OCI-LY1 (cell line): ENCODE data around the gene SLC25A5.

ENCODE experiments used
- H2AFZ ChIP-seq: fragments of 200-600 bp; sonication (generic), shearing (Covaris generic); 2 replicates; pipeline ENCODE4 v1.6.0; 2014; ENCODE audit warnings: antibody characterized with exemption, mild to moderate bottlenecking, low read length
- H3F3A ChIP-seq: fragments of 200-600 bp; sonication (generic), shearing (Covaris generic); 2 replicates; pipeline ENCODE4 v1.6.0; 2014; ENCODE audit warnings: mild to moderate bottlenecking, antibody characterized with exemption, low read length, moderate library complexity; ENCODE audit not compliant: insufficient read depth
- H3K27ac ChIP-seq: fragments of 200-600 bp; sonication (generic); 2 replicates; pipeline ENCODE4 v1.5.1; 2014; ENCODE audit warnings: low read length, mixed run types, mild to moderate bottlenecking, low read depth; ENCODE audit not compliant: poor library complexity, severe bottlenecking
- H3K27me3 ChIP-seq: fragments of 200-600 bp; sonication (generic); 2 replicates; pipeline ENCODE4 v1.6.0; 2014; ENCODE audit warnings: antibody characterized with exemption, mild to moderate bottlenecking, low read length, moderate library complexity; ENCODE audit not compliant: insufficient read depth
- H3K36me3 ChIP-seq: fragments of 200-600 bp; sonication (generic); 2 replicates; pipeline ENCODE4 v1.6.1; 2014; ENCODE audit warnings: mild to moderate bottlenecking, antibody characterized with exemption, low read length, moderate library complexity, mixed read lengths; ENCODE audit not compliant: insufficient read depth
- H3K4me1 ChIP-seq: fragments of 200-600 bp; sonication (generic); 2 replicates; pipeline ENCODE4 v1.5.1; 2014; ENCODE audit warnings: mild to moderate bottlenecking, low read length, moderate library complexity; ENCODE audit not compliant: insufficient read depth, severe bottlenecking
- H3K4me2 ChIP-seq: fragments of 200-600 bp; sonication (generic), shearing (Covaris generic); 2 replicates; pipeline ENCODE4 v1.6.1; 2014; ENCODE audit warnings: low read length
- H3K4me3 ChIP-seq: fragments of 200-600 bp; sonication (generic); 2 replicates; pipeline ENCODE4 v1.5.1; 2014; ENCODE audit warnings: low read length, low read depth, mild to moderate bottlenecking, mixed read lengths; ENCODE audit not compliant: poor library complexity, severe bottlenecking
- H3K79me2 ChIP-seq: fragments of 200-600 bp; shearing (Covaris generic); 2 replicates; pipeline ENCODE4 v1.6.1; 2016; ENCODE audit warnings: mixed run types, low read length, mixed read lengths; ENCODE audit not compliant: insufficient read depth
- H3K9ac ChIP-seq: fragments of 200-600 bp; sonication (generic), shearing (Covaris generic); 2 replicates; pipeline ENCODE4 v1.6.1; 2014; ENCODE audit warnings: mild to moderate bottlenecking, low read length, mixed read lengths
- H3K9me2 ChIP-seq: fragments of 200-600 bp; sonication (generic), shearing (Covaris generic); 2 replicates; pipeline ENCODE4 v1.6.1; 2014; ENCODE audit warnings: low read depth, mild to moderate bottlenecking, low read length, mixed read lengths
- H3K9me3 ChIP-seq: fragments of 200-600 bp; shearing (Covaris generic); 2 replicates; pipeline ENCODE4 v1.6.1; 2014; ENCODE audit warnings: low read length, mixed read lengths
- H4K20me1 ChIP-seq: fragments of 200-600 bp; sonication (generic), shearing (Covaris generic); 2 replicates; pipeline ENCODE4 v1.6.0; 2016; ENCODE audit warnings: mild to moderate bottlenecking, low read length; ENCODE audit not compliant: insufficient read depth
- EZH2 ChIP-seq: fragments of 200-600 bp; sonication (generic), shearing (Covaris generic); IDR thresholded peaks from 2 replicates; pipeline ENCODE4 v1.8.0; 2017; ENCODE audit warnings: borderline replicate concordance, mixed run types, mild to moderate bottlenecking, antibody characterized with exemption, low read length, moderate library complexity, mixed read lengths
- TF ChIP-seq, protein P1 (sequence below): fragments of 200-600 bp; sonication (generic), shearing (Covaris generic); IDR thresholded peaks from 2 replicates; pipeline ENCODE4 v1.5.1; 2017; ENCODE audit warnings: mild to moderate bottlenecking, antibody characterized with exemption, low read length, moderate library complexity, mixed read lengths

The SLC25A5 gene

DNA sequence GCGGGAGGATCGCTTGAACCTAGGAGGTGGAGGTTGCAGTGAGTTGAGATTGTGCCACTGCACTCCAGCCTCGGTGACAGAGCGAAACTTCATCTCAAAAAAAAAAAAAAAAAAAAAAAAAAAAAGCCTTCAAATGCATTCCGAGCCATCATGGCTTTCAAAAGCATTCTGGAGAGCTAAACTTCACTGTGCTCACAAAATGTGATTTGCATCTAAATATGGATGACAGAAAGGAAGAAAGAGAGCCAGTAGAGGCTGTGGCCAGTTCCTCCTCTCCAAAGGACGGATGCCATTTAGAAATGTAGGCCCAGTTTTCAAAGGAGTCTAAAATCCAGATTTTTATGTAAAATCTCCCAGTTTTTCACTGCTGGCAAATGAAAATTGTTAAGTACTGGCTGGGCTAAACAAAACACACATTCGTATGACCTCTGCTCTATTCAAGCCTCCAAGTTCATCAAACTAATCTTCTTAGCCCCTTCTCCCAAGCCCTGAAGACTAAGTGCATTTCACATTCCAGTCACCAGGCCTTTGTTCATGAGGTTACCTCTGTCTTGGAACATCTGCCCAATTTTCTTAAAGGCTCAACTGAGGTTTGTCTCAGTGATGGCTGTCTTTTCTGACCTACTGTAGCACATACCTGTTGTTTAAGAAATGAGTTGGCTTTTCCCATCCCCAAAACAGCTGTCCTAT is 47.1 kb upstream of the SLC25A5 start:
- H3K27me3 ChIP-seq: no peaks in the 10 kb centered on the region
- H3K9me3 ChIP-seq: no peaks in the 10 kb centered on the region
- H3K9ac ChIP-seq: no peak overlapping the region
- peaks cover 15% of the 10 kb centered on the region for H3K4me1 ChIP-seq
- no peak overlapping the region for H3K27ac ChIP-seq
- no peaks in the 10 kb centered on the region for H4K20me1 ChIP-seq
- peaks cover 5% of the 10 kb centered on the region; the same call in 1 of the 2 replicates for H3K36me3 ChIP-seq
- H3K9me2 ChIP-seq: no peaks in the 10 kb centered on the region
- H3F3A ChIP-seq: no peaks in the 10 kb centered on the region
- TF ChIP-seq, protein P1, sequence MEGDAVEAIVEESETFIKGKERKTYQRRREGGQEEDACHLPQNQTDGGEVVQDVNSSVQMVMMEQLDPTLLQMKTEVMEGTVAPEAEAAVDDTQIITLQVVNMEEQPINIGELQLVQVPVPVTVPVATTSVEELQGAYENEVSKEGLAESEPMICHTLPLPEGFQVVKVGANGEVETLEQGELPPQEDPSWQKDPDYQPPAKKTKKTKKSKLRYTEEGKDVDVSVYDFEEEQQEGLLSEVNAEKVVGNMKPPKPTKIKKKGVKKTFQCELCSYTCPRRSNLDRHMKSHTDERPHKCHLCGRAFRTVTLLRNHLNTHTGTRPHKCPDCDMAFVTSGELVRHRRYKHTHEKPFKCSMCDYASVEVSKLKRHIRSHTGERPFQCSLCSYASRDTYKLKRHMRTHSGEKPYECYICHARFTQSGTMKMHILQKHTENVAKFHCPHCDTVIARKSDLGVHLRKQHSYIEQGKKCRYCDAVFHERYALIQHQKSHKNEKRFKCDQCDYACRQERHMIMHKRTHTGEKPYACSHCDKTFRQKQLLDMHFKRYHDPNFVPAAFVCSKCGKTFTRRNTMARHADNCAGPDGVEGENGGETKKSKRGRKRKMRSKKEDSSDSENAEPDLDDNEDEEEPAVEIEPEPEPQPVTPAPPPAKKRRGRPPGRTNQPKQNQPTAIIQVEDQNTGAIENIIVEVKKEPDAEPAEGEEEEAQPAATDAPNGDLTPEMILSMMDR: no peak
- TF ChIP-seq EZH2: no peak
- no peaks in the 10 kb centered on the region for H3K79me2 ChIP-seq
- no peak overlapping the region for H2AFZ ChIP-seq
- no peak overlapping the region for H3K4me2 ChIP-seq
- H3K4me3 ChIP-seq: no peak overlapping the region

DNA sequence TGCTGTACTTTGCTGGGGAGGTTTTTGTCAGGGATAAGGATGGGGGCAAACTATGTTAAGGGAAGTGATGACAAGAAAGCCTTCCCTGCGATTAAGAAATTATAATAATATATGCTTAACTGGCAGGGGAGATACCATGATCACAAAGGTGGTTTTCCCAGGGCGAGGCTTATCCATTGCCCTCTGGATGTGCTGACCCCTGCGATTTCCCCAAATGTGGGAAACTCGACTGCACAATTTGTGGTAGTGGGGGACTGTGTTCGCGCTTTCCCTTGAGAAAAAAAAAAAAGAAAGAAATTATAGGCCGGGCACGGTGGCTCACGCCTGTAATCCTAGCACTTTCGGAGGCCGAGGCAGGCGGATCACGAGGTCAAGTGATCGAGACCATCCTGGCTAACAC is 44.6 kb upstream of the SLC25A5 start:
- Histone ChIP-seq H3K4me3 (no peak overlapping the region), H3K4me1 (peaks cover 34% of the 10 kb centered on the region), H3K27me3 (no peaks in the 10 kb centered on the region), H3K9ac (no peak overlapping the region), H3F3A (no peaks in the 10 kb centered on the region), H3K27ac (no peak overlapping the region), H4K20me1 (no peaks in the 10 kb centered on the region), H2AFZ (no peak overlapping the region), H3K36me3 (no peaks in the 10 kb centered on the region; the same call in 1 of the 2 replicates), H3K79me2 (no peaks in the 10 kb centered on the region), H3K4me2 (no peak overlapping the region), H3K9me2 (no peaks in the 10 kb centered on the region), H3K9me3 (no peaks in the 10 kb centered on the region)
- TF ChIP-seq, protein P1: no peak

DNA sequence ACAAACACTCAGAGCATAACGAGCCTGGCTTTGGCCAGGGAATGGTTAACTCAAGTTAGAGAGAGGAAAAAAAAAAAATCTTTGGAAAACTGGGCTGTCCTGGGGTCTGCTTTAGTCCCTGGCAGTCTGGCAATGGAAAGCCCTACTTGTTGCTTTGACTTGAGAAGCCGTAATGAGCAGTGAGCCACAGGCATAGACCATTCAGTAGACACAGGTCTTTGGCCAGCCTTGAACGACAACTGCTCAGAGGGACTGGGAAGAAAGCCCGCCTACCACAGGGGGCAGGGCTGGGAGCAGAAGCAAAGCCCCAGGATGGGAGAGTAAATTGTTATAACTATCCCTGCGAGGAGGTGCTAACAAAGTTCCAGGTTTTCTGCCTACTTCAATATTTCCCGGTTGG is 43.2 kb upstream of the SLC25A5 start:
- no peaks in the 10 kb centered on the region for H3K79me2 ChIP-seq
- H3K36me3 ChIP-seq: no peaks in the 10 kb centered on the region; the same call in 1 of the 2 replicates
- H3K4me2 ChIP-seq: no peak overlapping the region
- no peaks in the 10 kb centered on the region for H3F3A ChIP-seq
- TF ChIP-seq, protein P1: no peak
- TF ChIP-seq EZH2: no peak
- no peaks in the 10 kb centered on the region for H3K9me2 ChIP-seq
- H2AFZ ChIP-seq: no peak overlapping the region
- H4K20me1 ChIP-seq: no peaks in the 10 kb centered on the region
- H3K9me3 ChIP-seq: no peaks in the 10 kb centered on the region
- H3K9ac ChIP-seq: 0 out of 2 replicates have a peak overlapping the region, but pooled peaks have one; percentile 55
- H3K4me1 ChIP-seq: peaks cover 34% of the 10 kb centered on the region
- no peak overlapping the region for H3K4me3 ChIP-seq
- peak overlapping the region; percentile 96 for H3K27ac ChIP-seq
- H3K27me3 ChIP-seq: no peaks in the 10 kb centered on the region
